IgD-negative memory B cell (primary cell): ENCODE results near the gene PIAS1. TPM values are rescaled to one million over a fixed set of nuclear protein-coding genes. Genes with fewer than 3 reads are reported as not detected.
A peak's percentile ranks its signal among the peaks of the same experiment; 100 is the strongest.
"Not testable (repeated sequence)": the region's sequence is repeated elsewhere in the genome, so short reads cannot be mapped to it uniquely, and the experiment has no call there.

ENCODE experiments used
- H3K27ac Mint-ChIP-seq, 3 donors: one replicate each; pipeline ENCODE4 v1.8.0; 2020 to 2022; ENCODE audit warnings: mild to moderate bottlenecking in 3 of 3, mixed read lengths in 3 of 3, moderate library complexity in 1 of 3
- H3K27me3 Mint-ChIP-seq: one replicate; pipeline ENCODE4 v1.8.0; 2021; ENCODE audit warnings: mixed read lengths
- H3K36me3 Mint-ChIP-seq: one replicate; pipeline ENCODE4 v1.8.0; 2020; ENCODE audit warnings: mild to moderate bottlenecking, mixed read lengths
- H3K4me1 Mint-ChIP-seq, 3 donors: one replicate each; pipeline ENCODE4 v1.8.0; 2020 to 2022; ENCODE audit warnings: mixed read lengths in 3 of 3, mild to moderate bottlenecking in 1 of 3
- H3K4me3 Mint-ChIP-seq, 4 donors: one replicate each; pipeline ENCODE4 v1.8.0; 2020 to 2022; ENCODE audit warnings: mild to moderate bottlenecking in 4 of 4, mixed read lengths in 4 of 4, moderate library complexity in 3 of 4
- H3K9me3 Mint-ChIP-seq, 3 donors: one replicate each; pipeline ENCODE4 v1.8.0; 2020 to 2021; ENCODE audit warnings: mixed read lengths in 3 of 3, mild to moderate bottlenecking in 1 of 3
- polyA plus RNA-seq: library from polyadenylated mRNA; unstranded; fragments of 300-500 nt; fragmentation: Illumina TruSeq; gene quantifications from one replicate; pipeline ENCODE4 v1.2.3, GENCODE V29; 2021

Gene PIAS1
- polyA plus RNA-seq, 1 donor from 2014 or later, result 128 TPM

- H3K4me1 Mint-ChIP-seq, result peaks cover 8 to 13% (median 10%) of the 10 kb centered on the region in 3 donors
Observed at GRCh38 chr15:68220967-68221366, 166.9 kb downstream of the PIAS1 start.

GRCh38 chr15:68221530-68222431 is 167.7 kb downstream of the PIAS1 start:
- H3K27me3 Mint-ChIP-seq, H3K36me3 Mint-ChIP-seq, H3K9me3 Mint-ChIP-seq, H3K4me3 Mint-ChIP-seq, H3K27ac Mint-ChIP-seq: not testable (repeated sequence)
- peaks cover 8 to 13% (median 10%) of the 10 kb centered on the region in 3 donors for H3K4me1 Mint-ChIP-seq

More at GRCh38 chr15:68220967-68221366, 166.9 kb downstream of the PIAS1 start:
- Mint-ChIP-seq H3K4me3 (no peak overlapping the region), H3K9me3 (no peaks in the 10 kb centered on the region), H3K27ac (no peak overlapping the region), H3K27me3 (no peaks in the 10 kb centered on the region), H3K36me3 (peaks cover 2% of the 10 kb centered on the region)

GRCh38 chr15:68222432-68222743 is 168.3 kb downstream of the PIAS1 start:
- H3K36me3 Mint-ChIP-seq, H3K9me3 Mint-ChIP-seq: not testable (repeated sequence)

GRCh38 chr15:68223171-68223570 is 169.1 kb downstream of the PIAS1 start:
- peaks cover 10 to 15% (median 13%) of the 10 kb centered on the region in 3 donors for H3K4me1 Mint-ChIP-seq
- H3K27me3 Mint-ChIP-seq, result no peaks in the 10 kb centered on the region
- H3K9me3 Mint-ChIP-seq, result no peaks in the 10 kb centered on the region
- H3K27ac Mint-ChIP-seq, result no peak overlapping the region
- H3K36me3 Mint-ChIP-seq, result peaks cover 2% of the 10 kb centered on the region
- H3K4me3 Mint-ChIP-seq, result peak overlapping the region in 3 of 4 donors; percentile 28 to 61 (median 61)

More at GRCh38 chr15:68222432-68222743, 168.3 kb downstream of the PIAS1 start:
- H3K4me1 Mint-ChIP-seq, result peaks cover 10 to 13% (median 10%) of the 10 kb centered on the region in 3 donors
- H3K27ac Mint-ChIP-seq, H3K4me3 Mint-ChIP-seq, H3K27me3 Mint-ChIP-seq: not testable (repeated sequence)

- no peak overlapping the region for H3K27ac Mint-ChIP-seq
Observed at GRCh38 chr15:68224108-68224507, 170.0 kb downstream of the PIAS1 start.

GRCh38 chr15:68224546-68225250 is 170.6 kb downstream of the PIAS1 start:
- Mint-ChIP-seq H3K27ac (peak overlapping the region; percentile 46 to 78 (median 48)), H3K27me3 (no peaks in the 10 kb centered on the region), H3K4me1 (peaks cover 17 to 20% (median 20%) of the 10 kb centered on the region in 3 donors), H3K36me3 (peaks cover 2% of the 10 kb centered on the region), H3K4me3 (peak overlapping the region in 2 of 4 donors; percentile 38 to 44), H3K9me3 (no peaks in the 10 kb centered on the region)

More at GRCh38 chr15:68224108-68224507, 170.0 kb downstream of the PIAS1 start:
- Mint-ChIP-seq H3K27me3 (no peaks in the 10 kb centered on the region), H3K4me1 (peaks cover 17 to 20% (median 20%) of the 10 kb centered on the region in 3 donors), H3K9me3 (no peaks in the 10 kb centered on the region), H3K4me3 (no peak overlapping the region), H3K36me3 (peaks cover 2% of the 10 kb centered on the region)

GRCh38 chr15:68225442-68225841 is 171.3 kb downstream of the PIAS1 start:
- peak overlapping the region in 2 of 3 donors; percentile 46 to 48 for H3K27ac Mint-ChIP-seq
- H3K9me3 Mint-ChIP-seq, H3K36me3 Mint-ChIP-seq, H3K27me3 Mint-ChIP-seq: not testable (repeated sequence)
- H3K4me1 Mint-ChIP-seq, result peaks cover 21 to 25% (median 25%) of the 10 kb centered on the region in 3 donors
- H3K4me3 Mint-ChIP-seq, result peak overlapping the region in 2 of 4 donors; percentile 4 to 44

- H3K4me3 Mint-ChIP-seq, result peak overlapping the region; percentile 81 to 95 (median 88)
- H3K27me3 Mint-ChIP-seq, result no peaks in the 10 kb centered on the region
- peaks cover 21 to 30% (median 25%) of the 10 kb centered on the region in 3 donors for H3K4me1 Mint-ChIP-seq
- no peaks in the 10 kb centered on the region for H3K9me3 Mint-ChIP-seq
- H3K36me3 Mint-ChIP-seq, result no peaks in the 10 kb centered on the region
- peak overlapping the region in 2 of 3 donors; percentile 48 to 83 for H3K27ac Mint-ChIP-seq
Observed at GRCh38 chr15:68227643-68228142, 173.6 kb downstream of the PIAS1 start.

- H3K9me3 Mint-ChIP-seq, result no peaks in the 10 kb centered on the region
- H3K4me1 Mint-ChIP-seq, result peaks cover 21 to 32% (median 25%) of the 10 kb centered on the region in 3 donors
- H3K27me3 Mint-ChIP-seq, result no peaks in the 10 kb centered on the region
- peak overlapping the region; percentile 81 to 95 (median 88) for H3K4me3 Mint-ChIP-seq
- peak overlapping the region; percentile 69 to 83 (median 83) for H3K27ac Mint-ChIP-seq
- H3K36me3 Mint-ChIP-seq, result no peaks in the 10 kb centered on the region
Observed at GRCh38 chr15:68228143-68228970, 174.2 kb downstream of the PIAS1 start.

- Mint-ChIP-seq H3K36me3 (no peaks in the 10 kb centered on the region), H3K27ac (peak overlapping the region; percentile 69 to 83 (median 83)), H3K4me3 (peak overlapping the region; percentile 81 to 95 (median 88)), H3K27me3 (no peaks in the 10 kb centered on the region), H3K4me1 (peaks cover 21 to 32% (median 25%) of the 10 kb centered on the region in 3 donors), H3K9me3 (no peaks in the 10 kb centered on the region)
Observed at GRCh38 chr15:68228971-68229385, 174.9 kb downstream of the PIAS1 start.

GRCh38 chr15:68229386-68230156 is 175.5 kb downstream of the PIAS1 start, which contains the start of gene CLN6:
CLN6 (minus strand) TSS chr15:68229728; CDS start chr15:68229584, 144 bp downstream.
- Mint-ChIP-seq H3K36me3 (no peaks in the 10 kb centered on the region), H3K4me3 (peak within 1 kb of the TSS; percentile 85 to 100 (median 95)), H3K27ac (peak within 1 kb of the TSS; percentile 81 to 97 (median 83)), H3K9me3 (no peaks in the 10 kb centered on the region), H3K4me1 (peaks cover 20 to 31% (median 25%) of the 10 kb centered on the region in 3 donors), H3K27me3 (peaks cover 3% of the 10 kb centered on the region)

GRCh38 chr15:68230157-68231100 is 176.3 kb downstream of the PIAS1 start:
- peak overlapping the region; percentile 77 to 100 (median 95) for H3K4me3 Mint-ChIP-seq
- H3K9me3 Mint-ChIP-seq, result no peaks in the 10 kb centered on the region
- H3K27me3 Mint-ChIP-seq, result peaks cover 4% of the 10 kb centered on the region
- H3K36me3 Mint-ChIP-seq, result no peaks in the 10 kb centered on the region
- peaks cover 12 to 24% (median 19%) of the 10 kb centered on the region in 3 donors for H3K4me1 Mint-ChIP-seq
- H3K27ac Mint-ChIP-seq, result peak overlapping the region; percentile 62 to 97 (median 81)
